GM12892 (cell line): ENCODE measurements around the gene LIPG.

ENCODE experiments used
- DNase-seq: peaks from one replicate; pipeline ENCODE4 v3.0.0; 2011; ENCODE audit not compliant: insufficient read length
- FAIRE-seq: peaks from 2 replicates; lab custom pipeline; 2011; peaks lifted over from hg19 to GRCh38; lab: Jason Lieb, UNC
- POLR2A ChIP-seq: IDR thresholded peaks from 2 replicates; pipeline ENCODE4 v1.6.1; 2011; ENCODE audit warnings: low read depth, low read length, control low read depth
- POLR2AphosphoS5 ChIP-seq: IDR thresholded peaks from 2 replicates; pipeline ENCODE4 v1.6.1; 2011; ENCODE audit warnings: low read depth, low read length, control low read depth
- TAF1 ChIP-seq: IDR thresholded peaks from 2 replicates; pipeline ENCODE4 v1.6.1; 2011; ENCODE audit warnings: low read depth, mild to moderate bottlenecking, control low read depth, low read length, borderline replicate concordance

LIPG gene

GRCh38 chr18:49525981-49526380 is 35.9 kb upstream of the LIPG start:
- DNase-seq (no peak), FAIRE-seq (no peak)
- no peak for TF ChIP-seq TAF1
- TF ChIP-seq POLR2AphosphoS5, result no peak
- no peak for TF ChIP-seq POLR2A

GRCh38 chr18:49527631-49528327 is 34.1 kb upstream of the LIPG start:
- DNase-seq, result no peak
- no peak for TF ChIP-seq TAF1
- no peak for TF ChIP-seq POLR2A
- no peak for TF ChIP-seq POLR2AphosphoS5
- FAIRE-seq, result no peak

- no peak for TF ChIP-seq TAF1
- TF ChIP-seq POLR2A, result no peak
- no peak for TF ChIP-seq POLR2AphosphoS5
- DNase-seq (no peak), FAIRE-seq (no peak)
Observed at GRCh38 chr18:49529596-49529995, 32.3 kb upstream of the LIPG start.

GRCh38 chr18:49531678-49532153 is 30.1 kb upstream of the LIPG start:
- DNase-seq (no peak), FAIRE-seq (no peak)
- TF ChIP-seq POLR2AphosphoS5, result no peak

GRCh38 chr18:49534846-49535601 is 26.8 kb upstream of the LIPG start:
- FAIRE-seq (no peak), DNase-seq (no peak)
- no peak for TF ChIP-seq POLR2AphosphoS5
- no peak for TF ChIP-seq POLR2A
- TF ChIP-seq TAF1, result no peak

- FAIRE-seq (no peak), DNase-seq (no peak)
- no peak for TF ChIP-seq POLR2AphosphoS5
- no peak for TF ChIP-seq TAF1
- TF ChIP-seq POLR2A, result no peak
Observed at GRCh38 chr18:49537232-49537896, 24.5 kb upstream of the LIPG start.

GRCh38 chr18:49544362-49544761 is 17.5 kb upstream of the LIPG start:
- no peak for TF ChIP-seq POLR2AphosphoS5
- no peak for TF ChIP-seq TAF1
- no peak for TF ChIP-seq POLR2A
- DNase-seq, result no peak
- no peak for FAIRE-seq

GRCh38 chr18:49546278-49546677 is 15.6 kb upstream of the LIPG start:
- DNase-seq (no peak), FAIRE-seq (no peak)
- TF ChIP-seq POLR2AphosphoS5 (no peak), TAF1 (no peak), POLR2A (no peak)

- TF ChIP-seq POLR2AphosphoS5, result no peak
- no peak for TF ChIP-seq POLR2A
- no peak for TF ChIP-seq TAF1
- no peak for DNase-seq
- FAIRE-seq, result no peak
Observed at GRCh38 chr18:49546719-49547273, 15.1 kb upstream of the LIPG start.

GRCh38 chr18:49547701-49548100 is 14.2 kb upstream of the LIPG start:
- TF ChIP-seq TAF1 (no peak), POLR2A (no peak)
- FAIRE-seq, result no peak
- no peak for DNase-seq

- no peak for FAIRE-seq
Observed at GRCh38 chr18:49548229-49548636, 13.6 kb upstream of the LIPG start.

More at GRCh38 chr18:49548229-49548636, 13.6 kb upstream of the LIPG start:
- TF ChIP-seq TAF1 (no peak), POLR2A (no peak), POLR2AphosphoS5 (no peak)
- DNase-seq, result no peak
